ENCODE measurements around the gene ERVK3-1.

The ERVK3-1 gene

DNA sequence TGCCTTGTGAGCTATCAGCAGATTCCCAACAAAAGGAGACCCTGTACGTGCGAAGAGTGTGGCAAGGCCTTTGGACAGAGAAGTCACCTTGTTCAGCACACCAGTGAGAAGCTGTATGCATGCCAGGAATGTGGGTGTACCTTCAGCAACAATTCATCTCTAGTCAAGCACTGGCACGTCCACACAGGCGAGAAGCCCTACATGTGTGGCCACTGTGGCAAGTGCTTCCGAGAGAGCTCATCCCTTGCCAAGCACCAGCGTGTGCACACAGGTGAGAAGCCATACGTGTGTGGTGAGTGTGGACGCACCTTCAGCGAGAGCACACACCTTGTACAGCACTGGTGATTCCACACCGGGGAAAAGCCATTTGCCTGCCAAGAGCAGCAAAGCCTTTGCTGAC, 14.1 kb downstream of the ERVK3-1 start:
- Histone ChIP-seq H3K4me3 (ENCODE audit: low read depth in 1 of 5, low read length in 5 of 5) (no peak overlapping the region), H3K27me3 (ENCODE audit: control insufficient read depth in 5 of 5, insufficient read depth in 4 of 5, low read length in 5 of 5) (no peaks in the 10 kb centered on the region), H3K27ac (ENCODE audit: low read depth, low read length) (no peak overlapping the region), H3K9me3 (ENCODE audit: control insufficient read depth in 5 of 5, low read length in 5 of 5) (no peaks in the 10 kb centered on the region), H3K9ac (ENCODE audit: low read length in 5 of 5) (no peak overlapping the region), H3K4me1 (ENCODE audit: control insufficient read depth in 5 of 5, insufficient read depth in 5 of 5, low read length in 5 of 5) (peaks cover 0 to 3% (median 0%) of the 10 kb centered on the region in 5 donors), H3K36me3 (ENCODE audit: control insufficient read depth in 5 of 5, insufficient read depth in 5 of 5, low read length in 5 of 5) (peaks cover 3 to 40% (median 29%) of the 10 kb centered on the region in 5 donors)

DNA sequence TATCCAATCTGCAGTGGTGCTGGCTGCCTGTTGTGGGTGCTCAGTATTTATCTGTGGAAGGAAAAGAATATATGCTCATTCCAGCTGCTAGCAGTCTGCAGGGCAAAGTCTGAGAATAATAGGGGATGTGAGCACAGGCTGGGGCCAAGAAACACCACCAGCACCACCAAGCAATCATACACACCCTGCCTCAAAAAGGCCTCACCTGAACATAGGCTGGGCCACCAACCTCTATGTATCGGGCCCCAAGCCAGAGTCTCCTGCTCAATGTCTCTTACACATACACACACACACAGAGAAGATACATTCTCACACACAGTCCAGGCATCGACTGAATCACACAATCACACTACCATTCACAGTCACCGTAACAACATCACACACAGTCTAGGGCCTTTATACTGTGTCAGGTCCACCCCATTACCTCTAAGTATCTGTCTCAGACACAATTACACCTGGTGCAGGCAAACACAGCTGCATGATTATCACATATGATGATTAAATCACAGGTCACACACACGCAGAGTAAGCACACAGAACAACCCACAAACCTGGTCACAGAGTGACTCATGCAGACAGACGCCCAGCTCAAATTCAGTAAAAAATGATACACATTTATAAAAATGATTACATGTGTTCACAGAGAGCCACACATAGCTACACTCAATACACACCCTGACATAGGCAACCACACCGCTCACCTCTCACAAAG, 20.3 kb downstream of the ERVK3-1 start:
- Histone ChIP-seq H3K9ac (ENCODE audit: low read length in 5 of 5) (peak overlapping the region in 2 of 5 donors; percentile 87 to 93), H3K4me3 (ENCODE audit: low read depth in 1 of 5, low read length in 5 of 5) (peak overlapping the region; percentile 86 to 99 (median 88))

DNA sequence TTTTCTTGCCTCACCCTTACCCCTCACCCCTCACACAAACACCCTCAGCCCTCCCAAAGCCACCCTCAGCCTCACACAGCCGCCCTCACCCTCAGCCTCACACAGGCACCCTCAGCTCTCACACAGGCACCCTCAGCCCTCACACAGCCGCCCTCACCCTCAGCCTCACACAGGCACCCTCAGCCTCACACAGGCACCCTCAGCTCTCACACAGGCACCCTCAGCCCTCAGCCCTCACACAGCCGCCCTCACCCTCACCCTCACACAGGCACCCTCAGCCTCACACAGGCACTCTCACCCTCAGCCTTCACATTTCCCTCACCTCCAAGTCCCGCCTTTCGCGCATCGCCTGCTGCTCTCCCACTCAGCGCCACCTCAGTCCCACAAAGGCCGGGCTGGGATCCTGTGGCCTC, 21.3 kb downstream of the ERVK3-1 start:
- H3K9ac ChIP-seq (ENCODE audit: low read length in 5 of 5): peak overlapping the region; percentile 56 to 93 (median 87)
- no peaks in the 10 kb centered on the region for H3K9me3 ChIP-seq (ENCODE audit: control insufficient read depth in 5 of 5, low read length in 5 of 5)
- H3K36me3 ChIP-seq (ENCODE audit: control insufficient read depth in 5 of 5, insufficient read depth in 5 of 5, low read length in 5 of 5): peaks cover 0 to 10% (median 7%) of the 10 kb centered on the region in 5 donors
- H3K4me1 ChIP-seq (ENCODE audit: control insufficient read depth in 5 of 5, insufficient read depth in 5 of 5, low read length in 5 of 5): peaks cover 10 to 38% (median 26%) of the 10 kb centered on the region in 5 donors
- no peaks in the 10 kb centered on the region for H3K27me3 ChIP-seq (ENCODE audit: control insufficient read depth in 5 of 5, insufficient read depth in 4 of 5, low read length in 5 of 5)
- peak overlapping the region; percentile 82 for H3K27ac ChIP-seq (ENCODE audit: low read depth, low read length)
- H3K4me3 ChIP-seq (ENCODE audit: low read depth in 1 of 5, low read length in 5 of 5): peak overlapping the region; percentile 86 to 99 (median 88)

More for the DNA sequence above, 20.3 kb downstream of the ERVK3-1 start:
- no peaks in the 10 kb centered on the region for H3K9me3 ChIP-seq (ENCODE audit: control insufficient read depth in 5 of 5, low read length in 5 of 5)
- no peaks in the 10 kb centered on the region for H3K27me3 ChIP-seq (ENCODE audit: control insufficient read depth in 5 of 5, insufficient read depth in 4 of 5, low read length in 5 of 5)
- H3K4me1 ChIP-seq (ENCODE audit: control insufficient read depth in 5 of 5, insufficient read depth in 5 of 5, low read length in 5 of 5): peaks cover 10 to 35% (median 26%) of the 10 kb centered on the region in 5 donors
- H3K27ac ChIP-seq (ENCODE audit: low read depth, low read length): no peak overlapping the region
- peaks cover 0 to 10% (median 7%) of the 10 kb centered on the region in 5 donors for H3K36me3 ChIP-seq (ENCODE audit: control insufficient read depth in 5 of 5, insufficient read depth in 5 of 5, low read length in 5 of 5)

DNA sequence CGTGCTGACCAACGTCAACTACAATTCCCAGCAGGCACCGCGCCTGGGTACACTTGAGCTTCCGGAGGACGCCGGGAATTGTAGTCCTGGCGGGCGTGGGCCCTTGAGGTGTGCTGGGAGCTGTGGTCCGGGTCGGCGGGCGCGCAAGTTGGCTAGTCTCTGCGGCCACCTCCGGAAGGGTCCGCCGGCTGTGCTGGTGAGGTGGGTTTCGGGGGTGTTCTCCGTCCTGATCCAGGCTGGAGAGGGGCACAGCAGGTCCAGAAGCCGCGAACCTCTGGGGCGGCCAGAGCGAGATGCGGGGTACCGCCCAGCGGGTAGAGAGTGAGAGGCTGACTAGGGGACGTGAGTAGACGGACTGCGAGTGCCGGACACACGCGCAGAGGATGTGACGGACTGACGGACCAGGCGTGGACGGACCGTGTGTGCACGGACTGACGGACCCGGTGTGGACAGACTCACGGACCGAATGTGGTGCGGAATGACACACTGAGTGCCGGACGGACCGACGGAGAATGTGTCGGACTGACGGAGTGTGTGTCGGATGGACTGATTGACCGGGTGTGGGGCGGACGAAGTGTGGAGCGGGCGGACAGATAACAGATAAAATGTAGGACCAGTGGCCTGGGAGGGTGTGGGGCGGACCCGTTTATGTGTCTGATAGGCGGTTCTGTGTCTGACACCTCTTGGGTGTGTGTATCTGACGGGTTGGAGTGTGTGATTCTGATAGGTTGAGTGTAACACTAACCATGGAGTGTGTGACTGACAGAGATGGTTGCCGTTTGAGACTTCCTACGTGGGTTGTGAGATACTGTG, 21.9 kb downstream of the ERVK3-1 start, which contains the start of gene ZSCAN22:
Gene ZSCAN22, plus strand, starts transcription at position 81 of the 813 bp plus-strand sequence. CDS start 7,809 bp downstream, outside the sequence.
- peak within 1 kb of the TSS; percentile 82 for H3K27ac ChIP-seq (ENCODE audit: low read depth, low read length)
- H3K4me1 ChIP-seq (ENCODE audit: control insufficient read depth in 5 of 5, insufficient read depth in 5 of 5, low read length in 5 of 5): peaks cover 10 to 38% (median 26%) of the 10 kb centered on the region in 5 donors
- no peaks in the 10 kb centered on the region for H3K9me3 ChIP-seq (ENCODE audit: control insufficient read depth in 5 of 5, low read length in 5 of 5)
- H3K27me3 ChIP-seq (ENCODE audit: control insufficient read depth in 5 of 5, insufficient read depth in 4 of 5, low read length in 5 of 5): no peaks in the 10 kb centered on the region
- H3K4me3 ChIP-seq (ENCODE audit: low read depth in 1 of 5, low read length in 5 of 5): peak within 1 kb of the TSS; percentile 88 to 99 (median 91)
- peaks cover 0 to 7% (median 3%) of the 10 kb centered on the region in 5 donors for H3K36me3 ChIP-seq (ENCODE audit: control insufficient read depth in 5 of 5, insufficient read depth in 5 of 5, low read length in 5 of 5)
- H3K9ac ChIP-seq (ENCODE audit: low read length in 5 of 5): peak within 1 kb of the TSS; percentile 81 to 93 (median 87)

GRCh38 chr19:58328999-58329398, 23.8 kb downstream of the ERVK3-1 start:
- Histone ChIP-seq H3K4me1 (ENCODE audit: control insufficient read depth in 5 of 5, insufficient read depth in 5 of 5, low read length in 5 of 5) (peaks cover 10 to 38% (median 26%) of the 10 kb centered on the region in 5 donors), H3K36me3 (ENCODE audit: control insufficient read depth in 5 of 5, insufficient read depth in 5 of 5, low read length in 5 of 5) (no peaks in the 10 kb centered on the region), H3K4me3 (ENCODE audit: low read depth in 1 of 5, low read length in 5 of 5) (no peak overlapping the region), H3K9me3 (ENCODE audit: control insufficient read depth in 5 of 5, low read length in 5 of 5) (no peaks in the 10 kb centered on the region), H3K27me3 (ENCODE audit: control insufficient read depth in 5 of 5, insufficient read depth in 4 of 5, low read length in 5 of 5) (no peaks in the 10 kb centered on the region), H3K9ac (ENCODE audit: low read length in 5 of 5) (no peak overlapping the region), H3K27ac (ENCODE audit: low read depth, low read length) (no peak overlapping the region)

- Histone ChIP-seq H3K4me1 (ENCODE audit: control insufficient read depth in 5 of 5, insufficient read depth in 5 of 5, low read length in 5 of 5) (peaks cover 10 to 35% (median 24%) of the 10 kb centered on the region in 5 donors), H3K9ac (ENCODE audit: low read length in 5 of 5) (peak overlapping the region in 1 of 5 donors; percentile 1), H3K27me3 (ENCODE audit: control insufficient read depth in 5 of 5, insufficient read depth in 4 of 5, low read length in 5 of 5) (no peaks in the 10 kb centered on the region), H3K36me3 (ENCODE audit: control insufficient read depth in 5 of 5, insufficient read depth in 5 of 5, low read length in 5 of 5) (peaks cover 0 to 11% (median 9%) of the 10 kb centered on the region in 5 donors), H3K27ac (ENCODE audit: low read depth, low read length) (no peak overlapping the region), H3K4me3 (ENCODE audit: low read depth in 1 of 5, low read length in 5 of 5) (no peak overlapping the region), H3K9me3 (ENCODE audit: control insufficient read depth in 5 of 5, low read length in 5 of 5) (no peaks in the 10 kb centered on the region)
Observed at GRCh38 chr19:58330458-58330857, 25.3 kb downstream of the ERVK3-1 start.

GRCh38 chr19:58332697-58333096, 27.5 kb downstream of the ERVK3-1 start:
- H3K27me3 ChIP-seq (ENCODE audit: control insufficient read depth in 5 of 5, insufficient read depth in 4 of 5, low read length in 5 of 5): no peaks in the 10 kb centered on the region
- H3K27ac ChIP-seq (ENCODE audit: low read depth, low read length): no peak overlapping the region
- no peak overlapping the region for H3K9ac ChIP-seq (ENCODE audit: low read length in 5 of 5)
- H3K4me1 ChIP-seq (ENCODE audit: control insufficient read depth in 5 of 5, insufficient read depth in 5 of 5, low read length in 5 of 5): peaks cover 0 to 19% (median 7%) of the 10 kb centered on the region in 5 donors
- H3K9me3 ChIP-seq (ENCODE audit: control insufficient read depth in 5 of 5, low read length in 5 of 5): no peaks in the 10 kb centered on the region
- H3K4me3 ChIP-seq (ENCODE audit: low read depth in 1 of 5, low read length in 5 of 5): no peak overlapping the region
- peaks cover 0 to 29% (median 28%) of the 10 kb centered on the region in 5 donors for H3K36me3 ChIP-seq (ENCODE audit: control insufficient read depth in 5 of 5, insufficient read depth in 5 of 5, low read length in 5 of 5)

GRCh38 chr19:58334691-58335249, 29.6 kb downstream of the ERVK3-1 start:
- Histone ChIP-seq H3K36me3 (ENCODE audit: control insufficient read depth in 5 of 5, insufficient read depth in 5 of 5, low read length in 5 of 5) (peaks cover 0 to 48% (median 46%) of the 10 kb centered on the region in 5 donors), H3K9ac (ENCODE audit: low read length in 5 of 5) (no peak overlapping the region), H3K9me3 (ENCODE audit: control insufficient read depth in 5 of 5, low read length in 5 of 5) (no peaks in the 10 kb centered on the region), H3K27me3 (ENCODE audit: control insufficient read depth in 5 of 5, insufficient read depth in 4 of 5, low read length in 5 of 5) (no peaks in the 10 kb centered on the region), H3K4me3 (ENCODE audit: low read depth in 1 of 5, low read length in 5 of 5) (no peak overlapping the region), H3K27ac (ENCODE audit: low read depth, low read length) (no peak overlapping the region), H3K4me1 (ENCODE audit: control insufficient read depth in 5 of 5, insufficient read depth in 5 of 5, low read length in 5 of 5) (peaks cover 0 to 10% (median 2%) of the 10 kb centered on the region in 5 donors)

DNA sequence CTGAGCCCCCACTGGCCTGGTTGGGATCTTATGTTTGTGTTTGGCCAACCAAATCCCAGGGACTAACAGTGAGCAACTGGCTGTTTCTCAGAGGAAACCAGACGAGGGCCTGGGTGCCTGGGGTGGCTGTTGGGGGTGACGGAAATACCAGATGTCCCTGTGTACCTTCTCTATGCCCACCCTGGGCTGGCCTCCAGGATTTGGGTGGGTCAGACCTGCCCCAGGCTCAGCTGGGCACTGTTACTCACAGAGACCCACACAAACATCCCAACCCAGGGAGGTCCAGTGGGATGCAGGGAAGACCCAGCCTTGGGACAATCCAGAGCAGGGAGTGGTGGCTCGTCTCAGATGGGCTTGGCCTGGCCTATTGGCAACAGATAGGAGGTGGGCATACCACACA, 30.5 kb downstream of the ERVK3-1 start:
- Histone ChIP-seq H3K9me3 (ENCODE audit: control insufficient read depth in 5 of 5, low read length in 5 of 5) (no peaks in the 10 kb centered on the region), H3K4me3 (ENCODE audit: low read depth in 1 of 5, low read length in 5 of 5) (no peak overlapping the region), H3K4me1 (ENCODE audit: control insufficient read depth in 5 of 5, insufficient read depth in 5 of 5, low read length in 5 of 5) (peaks cover 0 to 9% (median 3%) of the 10 kb centered on the region in 5 donors), H3K27ac (ENCODE audit: low read depth, low read length) (no peak overlapping the region), H3K27me3 (ENCODE audit: control insufficient read depth in 5 of 5, insufficient read depth in 4 of 5, low read length in 5 of 5) (no peaks in the 10 kb centered on the region), H3K9ac (ENCODE audit: low read length in 5 of 5) (no peak overlapping the region), H3K36me3 (ENCODE audit: control insufficient read depth in 5 of 5, insufficient read depth in 5 of 5, low read length in 5 of 5) (peaks cover 0 to 52% (median 51%) of the 10 kb centered on the region in 5 donors)

All from subcutaneous abdominal adipose tissue (tissue), 5 donors.